Ishikawa (cell line): Measurements from ENCODE around the gene GPR146.

Experiments
- CEBPB ChIP-seq: IDR thresholded peaks from 2 replicates; pipeline ENCODE4 v1.6.1; 2012
- CREB1 ChIP-seq: IDR thresholded peaks from 2 replicates; pipeline ENCODE4 v1.6.1; 2012; ENCODE audit warnings: low read depth
- EGR1 ChIP-seq: IDR thresholded peaks from 2 replicates; pipeline ENCODE4 v1.6.1; 2012
- EP300 ChIP-seq: IDR thresholded peaks from 2 replicates; pipeline ENCODE4 v1.6.1; 2012; ENCODE audit warnings: borderline replicate concordance
- FOXM1 ChIP-seq: IDR thresholded peaks from 2 replicates; pipeline ENCODE4 v1.6.1; 2012; ENCODE audit warnings: low read depth, borderline replicate concordance
- MAX ChIP-seq: IDR thresholded peaks from 2 replicates; pipeline ENCODE4 v1.6.1; 2012
- NFIC ChIP-seq: IDR thresholded peaks from 2 replicates; pipeline ENCODE4 v1.6.1; 2012
- RAD21 ChIP-seq: IDR thresholded peaks from 2 replicates; pipeline ENCODE4 v1.6.1; 2012; ENCODE audit warnings: low read depth
- REST ChIP-seq: IDR thresholded peaks from 2 replicates; pipeline ENCODE4 v1.6.1; 2012; ENCODE audit warnings: low read depth, mild to moderate bottlenecking
- TAF1 ChIP-seq: IDR thresholded peaks from 2 replicates; pipeline ENCODE4 v1.6.1; 2012; ENCODE audit warnings: low read depth, mild to moderate bottlenecking
- TCF12 ChIP-seq: IDR thresholded peaks from 2 replicates; pipeline ENCODE4 v1.6.1; 2012; ENCODE audit warnings: low read depth
- TEAD4 ChIP-seq: IDR thresholded peaks from 2 replicates; pipeline ENCODE4 v1.6.1; 2012
- USF1 ChIP-seq: IDR thresholded peaks from 2 replicates; pipeline ENCODE4 v1.6.1; 2012
- YY1 ChIP-seq: IDR thresholded peaks from 2 replicates; pipeline ENCODE4 v1.6.1; 2012; ENCODE audit warnings: low read depth
- ZBTB7A ChIP-seq: IDR thresholded peaks from 2 replicates; pipeline ENCODE4 v1.6.1; 2012; ENCODE audit warnings: low read depth

The GPR146 gene

GRCh38 chr7:1093916-1094508, 49.7 kb downstream of the GPR146 start:
- no peak for TF ChIP-seq NFIC
- no peak for TF ChIP-seq TEAD4
- TF ChIP-seq YY1: no peak
- TF ChIP-seq FOXM1: no peak
- TF ChIP-seq MAX: no peak
- TF ChIP-seq ZBTB7A: no peak
- TF ChIP-seq USF1: no peak
- TF ChIP-seq RAD21: no peak

GRCh38 chr7:1094870-1095269, 50.5 kb downstream of the GPR146 start:
- no peak for TF ChIP-seq ZBTB7A
- TF ChIP-seq REST: no peak
- TF ChIP-seq CEBPB: no peak
- TF ChIP-seq TAF1: no peak
- no peak for TF ChIP-seq NFIC
- no peak for TF ChIP-seq CREB1
- TF ChIP-seq TCF12: no peak
- no peak for TF ChIP-seq MAX
- no peak for TF ChIP-seq EP300
- no peak for TF ChIP-seq FOXM1
- TF ChIP-seq TEAD4: no peak
- TF ChIP-seq RAD21: no peak
- TF ChIP-seq YY1: no peak

- TF ChIP-seq YY1 (no peak), CEBPB (no peak), REST (no peak), USF1 (no peak), MAX (no peak), NFIC (no peak), RAD21 (no peak), ZBTB7A (no peak), EGR1 (no peak), TAF1 (no peak), CREB1 (no peak), TCF12 (no peak), TEAD4 (no peak), FOXM1 (no peak)
Observed at GRCh38 chr7:1095621-1096155, 51.3 kb downstream of the GPR146 start.

GRCh38 chr7:1096156-1097119, 52.1 kb downstream of the GPR146 start:
- TF ChIP-seq TAF1 (no peak), YY1 (no peak), EGR1 (no peak), ZBTB7A (no peak), NFIC (no peak), CREB1 (no peak), FOXM1 (no peak), TEAD4 (no peak), MAX (no peak), RAD21 (no peak), USF1 (no peak), CEBPB (no peak), REST (no peak), EP300 (no peak), TCF12 (no peak)
